Measurements from ENCODE around the gene UBAC1. TPM values are rescaled to one million over a fixed set of nuclear protein-coding genes. Genes with fewer than 3 reads are reported as not detected.

Gene UBAC1
- polyA plus RNA-seq, 6 donors from 2014 or later = 16.1 to 23.0 (median 21.6) TPM

- Mint-ChIP-seq H3K36me3 (no peaks in the 10 kb centered on the region), H3K4me3 (no peak overlapping the region), H3K27me3 (peaks cover 0 to 31% (median 6%) of the 10 kb centered on the region in 3 donors), H3K27ac (no peak overlapping the region), H3K9me3 (no peaks in the 10 kb centered on the region), H3K4me1 (peaks cover 7 to 8% (median 8%) of the 10 kb centered on the region in 3 donors)
- DNase-seq = no peak
- no peak for ATAC-seq (ENCODE audit: low read depth in 2 of 2)
Measured at GRCh38 chr9:135980926-135981630, 19.9 kb upstream of the UBAC1 start.

DNA sequence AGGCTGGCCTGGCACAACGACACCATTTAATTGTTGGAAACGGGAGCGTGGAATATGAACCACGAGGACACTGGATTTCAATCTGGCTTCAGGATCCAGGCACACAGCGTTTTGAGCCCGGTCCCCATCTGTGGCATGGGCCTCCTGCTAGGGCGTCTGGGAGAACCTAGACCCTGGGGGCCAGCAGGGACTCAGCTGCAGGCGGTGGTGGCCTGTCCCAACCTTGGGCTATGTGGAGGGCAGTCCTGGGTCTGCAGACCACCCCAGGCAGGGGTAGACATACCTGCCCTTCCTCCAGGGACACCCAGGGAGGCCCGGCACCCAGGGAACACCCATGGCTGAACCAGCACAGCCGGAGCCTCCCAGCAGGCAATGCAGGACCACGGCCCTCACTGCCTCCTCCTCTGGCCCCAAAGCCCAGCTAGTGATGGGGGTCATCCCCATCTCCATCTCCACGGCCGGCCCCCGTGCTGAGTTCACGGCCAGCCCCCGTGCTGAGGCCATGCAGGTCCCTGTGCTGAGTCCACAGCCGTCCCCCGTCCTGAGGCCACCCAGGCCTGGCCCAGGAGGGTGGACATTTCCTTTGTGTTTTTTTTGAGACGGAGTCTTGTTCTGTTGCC lies 18.5 kb upstream of the UBAC1 start:
- H3K27me3 Mint-ChIP-seq = peaks cover 0 to 28% (median 4%) of the 10 kb centered on the region in 3 donors
- H3K4me1 Mint-ChIP-seq = peaks cover 7 to 8% (median 8%) of the 10 kb centered on the region in 3 donors
- no peaks in the 10 kb centered on the region for H3K36me3 Mint-ChIP-seq
- DNase-seq = no peak
- no peak for ATAC-seq (ENCODE audit: low read depth in 2 of 2)
- peak overlapping the region in 1 of 6 donors; percentile 56 for H3K27ac Mint-ChIP-seq
- H3K9me3 Mint-ChIP-seq = no peaks in the 10 kb centered on the region
- H3K4me3 Mint-ChIP-seq = peak overlapping the region in 2 of 8 donors; percentile 61 to 77

DNA sequence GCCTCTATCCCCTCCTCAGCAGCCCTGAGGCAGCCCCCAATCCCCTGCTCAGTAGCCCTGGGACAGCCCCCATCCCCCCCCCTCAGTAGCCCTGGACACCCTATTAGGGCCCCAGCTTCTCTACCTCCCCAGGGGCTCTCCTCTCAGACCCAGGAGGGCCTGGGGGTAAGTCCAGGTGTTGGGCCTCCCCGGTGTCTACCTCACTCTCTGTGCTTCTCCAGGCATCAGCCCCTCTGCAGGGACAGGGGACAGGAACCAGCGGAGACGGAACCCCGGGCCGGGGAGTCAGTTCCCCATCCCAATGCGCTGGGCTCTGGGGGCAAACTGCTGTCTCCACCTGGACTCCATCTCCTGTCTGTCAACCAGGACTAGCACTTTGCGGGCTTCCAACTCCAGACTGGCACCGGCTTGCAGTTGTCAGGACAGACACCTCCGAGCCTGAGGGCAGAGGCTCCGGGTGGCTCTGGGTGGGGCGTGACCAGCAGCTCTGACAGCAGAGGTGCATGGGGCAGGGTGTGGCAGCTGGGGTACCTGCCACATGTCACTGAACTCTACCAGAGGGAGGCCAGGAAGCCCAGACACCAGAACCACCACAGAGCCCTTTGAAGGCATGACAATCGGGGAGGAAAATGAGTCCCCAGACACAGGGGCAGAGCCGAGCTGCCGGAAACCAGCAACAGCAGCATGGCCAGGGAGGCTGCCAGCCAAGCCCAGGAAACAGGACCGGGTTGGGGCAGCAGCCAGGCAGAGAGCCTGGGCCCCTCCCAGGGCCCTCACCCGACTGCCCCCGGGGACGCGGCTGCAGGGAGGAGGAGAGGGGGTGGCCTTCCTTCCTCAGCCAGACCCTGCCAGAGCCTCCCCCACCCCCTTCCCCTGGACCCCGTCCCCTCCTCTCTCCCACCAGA lies 17.7 kb upstream of the UBAC1 start:
- no peaks in the 10 kb centered on the region for H3K9me3 Mint-ChIP-seq
- H3K27ac Mint-ChIP-seq = peak overlapping the region in 1 of 6 donors; percentile 6
- H3K27me3 Mint-ChIP-seq = peaks cover 0 to 29% (median 4%) of the 10 kb centered on the region in 3 donors
- H3K4me1 Mint-ChIP-seq = peaks cover 7 to 8% (median 8%) of the 10 kb centered on the region in 3 donors
- ATAC-seq (ENCODE audit: low read depth in 2 of 2) (peak; percentile 58 to 78), DNase-seq (peak; percentile 23)
- H3K4me3 Mint-ChIP-seq = peak overlapping the region in 5 of 8 donors; percentile 16 to 75 (median 68)
- H3K36me3 Mint-ChIP-seq = no peaks in the 10 kb centered on the region

DNA sequence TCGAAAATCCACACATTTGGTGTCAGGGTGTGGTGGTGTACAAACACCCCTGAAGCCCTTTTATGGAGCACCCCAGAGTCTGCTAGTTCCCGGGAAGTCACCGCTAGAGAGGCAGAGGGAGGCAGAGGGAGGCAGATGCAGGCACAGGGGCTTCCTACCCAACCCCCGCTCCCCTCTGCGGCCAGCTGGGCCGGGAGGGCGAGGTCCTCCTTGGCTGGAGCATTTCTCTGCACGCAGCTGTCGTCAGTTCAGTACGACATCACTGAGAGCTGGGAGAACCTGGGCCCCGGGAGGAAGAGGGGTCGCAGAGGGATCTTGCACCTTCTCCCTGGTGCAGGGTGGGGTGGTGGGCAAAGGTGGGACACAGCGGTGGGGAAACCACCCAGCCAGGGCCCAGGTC lies 15.8 kb upstream of the UBAC1 start:
- ATAC-seq (ENCODE audit: low read depth in 2 of 2) (no peak), DNase-seq (no peak)
- Mint-ChIP-seq H3K4me1 (peaks cover 7 to 8% (median 8%) of the 10 kb centered on the region in 3 donors), H3K36me3 (no peaks in the 10 kb centered on the region), H3K27me3 (peaks cover 0 to 33% (median 4%) of the 10 kb centered on the region in 3 donors), H3K4me3 (no peak overlapping the region), H3K9me3 (no peaks in the 10 kb centered on the region), H3K27ac (no peak overlapping the region)

- H3K4me3 Mint-ChIP-seq = no peak overlapping the region
- H3K9me3 Mint-ChIP-seq = no peaks in the 10 kb centered on the region
- H3K27ac Mint-ChIP-seq = no peak overlapping the region
- peaks cover 7 to 8% (median 8%) of the 10 kb centered on the region in 3 donors for H3K4me1 Mint-ChIP-seq
- no peak for DNase-seq
- no peak for ATAC-seq (ENCODE audit: low read depth in 2 of 2)
- peaks cover 0 to 33% (median 4%) of the 10 kb centered on the region in 3 donors for H3K27me3 Mint-ChIP-seq
- H3K36me3 Mint-ChIP-seq = no peaks in the 10 kb centered on the region
Measured at GRCh38 chr9:135976531-135976930, 15.4 kb upstream of the UBAC1 start.

GRCh38 chr9:135975834-135976233 lies 14.7 kb upstream of the UBAC1 start:
- H3K36me3 Mint-ChIP-seq = no peaks in the 10 kb centered on the region
- no peaks in the 10 kb centered on the region for H3K9me3 Mint-ChIP-seq
- peaks cover 0 to 35% (median 6%) of the 10 kb centered on the region in 3 donors for H3K27me3 Mint-ChIP-seq
- H3K4me1 Mint-ChIP-seq = peaks cover 7 to 8% (median 8%) of the 10 kb centered on the region in 3 donors
- ATAC-seq (ENCODE audit: low read depth in 2 of 2) = no peak
- no peak for DNase-seq
- H3K27ac Mint-ChIP-seq = peak overlapping the region in 1 of 6 donors; percentile 61
- H3K4me3 Mint-ChIP-seq = no peak overlapping the region

- Mint-ChIP-seq H3K9me3 (no peaks in the 10 kb centered on the region), H3K27me3 (peaks cover 0 to 48% (median 15%) of the 10 kb centered on the region in 3 donors), H3K4me1 (peaks cover 7 to 8% (median 8%) of the 10 kb centered on the region in 3 donors), H3K27ac (no peak overlapping the region), H3K36me3 (no peaks in the 10 kb centered on the region), H3K4me3 (no peak overlapping the region)
- DNase-seq (no peak), ATAC-seq (ENCODE audit: low read depth in 2 of 2) (no peak)
Measured at GRCh38 chr9:135974220-135974573, 13.0 kb upstream of the UBAC1 start.

DNA sequence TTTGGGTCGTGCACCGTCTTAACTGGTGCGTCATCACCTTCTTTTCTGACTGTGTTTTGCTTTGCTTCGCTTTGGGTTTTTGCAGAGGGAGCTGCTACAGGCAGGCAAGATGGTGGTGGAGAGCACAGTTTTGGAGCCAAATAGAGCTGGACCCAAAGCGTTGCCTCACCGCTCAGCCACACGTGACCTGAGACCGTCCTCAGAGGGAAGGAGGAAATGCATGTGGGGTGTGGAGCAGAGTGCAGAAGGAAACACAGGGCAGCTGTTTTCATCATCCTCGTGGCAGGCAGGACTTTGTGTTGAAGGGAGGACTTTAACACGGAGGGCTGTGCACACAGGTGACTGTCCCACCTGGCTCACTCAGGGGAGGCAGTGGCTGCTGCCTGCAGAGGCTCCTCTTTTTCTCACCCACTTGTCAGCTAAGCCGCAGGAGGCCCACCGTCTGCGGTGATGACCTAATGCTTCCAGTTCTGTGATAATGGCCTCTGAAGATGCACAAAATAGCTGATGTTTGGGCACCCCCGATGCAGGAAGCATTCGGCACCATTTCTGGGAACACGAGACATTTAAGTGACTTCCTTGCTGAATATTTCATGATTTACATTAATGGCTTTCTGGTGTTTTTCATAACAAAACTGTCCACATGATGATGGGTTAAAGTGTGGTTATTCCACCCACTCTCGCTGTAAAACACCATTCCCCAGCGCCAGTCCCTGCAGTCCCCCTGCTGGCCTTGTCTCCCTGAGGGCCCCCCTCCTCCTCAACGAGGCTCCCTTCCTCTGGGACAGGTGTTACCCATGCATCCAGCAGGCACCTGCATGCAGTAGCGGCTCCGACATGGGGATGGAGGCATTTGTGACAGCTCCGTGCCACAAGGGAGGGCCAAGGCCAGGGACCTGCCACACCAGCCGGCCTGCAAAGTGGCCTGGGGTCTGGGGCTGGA lies 12.4 kb upstream of the UBAC1 start:
- Mint-ChIP-seq H3K27ac (peak overlapping the region in 1 of 6 donors; percentile 33), H3K4me1 (peaks cover 1 to 2% (median 1%) of the 10 kb centered on the region in 3 donors), H3K4me3 (peak overlapping the region in 1 of 8 donors; percentile 41), H3K9me3 (no peaks in the 10 kb centered on the region), H3K27me3 (peaks cover 0 to 48% (median 15%) of the 10 kb centered on the region in 3 donors), H3K36me3 (no peaks in the 10 kb centered on the region)
- no peak for ATAC-seq (ENCODE audit: low read depth in 2 of 2)
- no peak for DNase-seq

- Mint-ChIP-seq H3K9me3 (no peaks in the 10 kb centered on the region), H3K4me1 (peaks cover 6 to 9% (median 7%) of the 10 kb centered on the region in 3 donors), H3K36me3 (no peaks in the 10 kb centered on the region), H3K27ac (no peak overlapping the region), H3K27me3 (peaks cover 7 to 51% (median 20%) of the 10 kb centered on the region in 3 donors), H3K4me3 (no peak overlapping the region)
- no peak for DNase-seq
- ATAC-seq (ENCODE audit: low read depth in 2 of 2) = no peak
Measured at GRCh38 chr9:135971892-135972291, 10.7 kb upstream of the UBAC1 start.

- no peak for DNase-seq
- Mint-ChIP-seq H3K4me1 (peaks cover 6 to 9% (median 7%) of the 10 kb centered on the region in 3 donors), H3K27ac (no peak overlapping the region), H3K27me3 (peaks cover 7 to 45% (median 20%) of the 10 kb centered on the region in 3 donors), H3K36me3 (no peaks in the 10 kb centered on the region), H3K4me3 (no peak overlapping the region), H3K9me3 (no peaks in the 10 kb centered on the region)
- no peak for ATAC-seq (ENCODE audit: low read depth in 2 of 2)
Measured at GRCh38 chr9:135971111-135971766, 10.1 kb upstream of the UBAC1 start.

GRCh38 chr9:135970128-135970815 lies 9.1 kb upstream of the UBAC1 start:
- no peak overlapping the region for H3K27ac Mint-ChIP-seq
- ATAC-seq (ENCODE audit: low read depth in 2 of 2) = no peak

More at GRCh38 chr9:135970128-135970815, 9.1 kb upstream of the UBAC1 start:
- peaks cover 7 to 49% (median 16%) of the 10 kb centered on the region in 3 donors for H3K27me3 Mint-ChIP-seq
- no peaks in the 10 kb centered on the region for H3K9me3 Mint-ChIP-seq
- H3K4me3 Mint-ChIP-seq = no peak overlapping the region
- DNase-seq = no peak
- H3K36me3 Mint-ChIP-seq = no peaks in the 10 kb centered on the region
- peaks cover 6 to 9% (median 7%) of the 10 kb centered on the region in 3 donors for H3K4me1 Mint-ChIP-seq

Measured in naive B cell (primary cell).